Hematopoietic multipotent progenitor cell (in vitro differentiated cells): ENCODE measurements around the gene CCN5. TPM values are rescaled to one million over a fixed set of nuclear protein-coding genes. Genes with fewer than 3 reads are reported as not detected.
"Not testable (repeated sequence)": the region's sequence is repeated elsewhere in the genome, so short reads cannot be mapped to it uniquely, and the experiment has no call there.

Experiments used
- DNase-seq, 3 donors: peaks; one replicate each; pipeline ENCODE4 v3.0.0-alpha.2; 2011 to 2015; ENCODE audit warnings: low read depth in 2 of 3, low spot score in 2 of 3
- total RNA-seq: library from RNA; depleted of rRNA; stranded (reverse); fragments of >200 nt; gene quantifications from one replicate; pipeline ENCODE4 v1.2.3, GENCODE V29; 2012

The CCN5 gene
- total RNA-seq, 1 donor, result under 0.01 TPM

DNA sequence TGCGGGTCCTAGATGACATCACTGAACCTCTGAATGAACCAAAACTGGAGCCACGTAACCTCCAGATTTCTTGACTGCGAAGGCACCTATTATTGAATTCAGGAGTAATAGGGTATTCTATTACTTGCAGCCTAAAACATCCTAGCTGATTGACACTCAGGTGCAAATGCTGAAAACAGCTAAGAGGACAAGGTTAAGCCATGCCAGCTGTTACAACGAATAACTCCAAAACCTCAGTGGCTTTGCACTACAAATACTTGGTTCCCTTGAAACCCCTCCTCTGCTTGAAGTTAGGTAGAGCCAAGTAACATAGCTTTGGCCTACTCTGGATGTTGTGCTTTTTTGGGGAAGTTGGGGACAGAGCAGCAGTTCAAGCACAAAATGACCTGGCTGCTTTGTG, 21.0 kb upstream of the CCN5 start:
- DNase-seq, result no peak

DNA sequence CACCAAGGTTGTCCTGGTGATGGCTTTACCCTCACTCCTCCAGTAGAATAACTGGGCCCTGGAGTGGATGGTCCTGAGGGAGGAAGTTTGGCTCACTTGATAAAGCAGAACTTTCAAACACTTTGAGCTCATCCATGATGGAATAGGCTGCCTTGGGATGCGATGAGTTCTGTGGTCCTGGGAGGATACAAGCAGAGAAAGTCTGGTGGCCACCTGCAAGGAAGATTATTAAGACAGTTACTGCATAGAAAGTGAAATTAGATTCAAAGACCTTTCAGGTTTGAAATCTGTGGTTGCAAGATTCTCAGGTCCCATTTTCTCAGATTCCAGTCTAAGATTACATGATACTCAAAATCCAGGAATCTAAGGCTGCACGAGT, 19.9 kb upstream of the CCN5 start:
- no peak for DNase-seq

DNA sequence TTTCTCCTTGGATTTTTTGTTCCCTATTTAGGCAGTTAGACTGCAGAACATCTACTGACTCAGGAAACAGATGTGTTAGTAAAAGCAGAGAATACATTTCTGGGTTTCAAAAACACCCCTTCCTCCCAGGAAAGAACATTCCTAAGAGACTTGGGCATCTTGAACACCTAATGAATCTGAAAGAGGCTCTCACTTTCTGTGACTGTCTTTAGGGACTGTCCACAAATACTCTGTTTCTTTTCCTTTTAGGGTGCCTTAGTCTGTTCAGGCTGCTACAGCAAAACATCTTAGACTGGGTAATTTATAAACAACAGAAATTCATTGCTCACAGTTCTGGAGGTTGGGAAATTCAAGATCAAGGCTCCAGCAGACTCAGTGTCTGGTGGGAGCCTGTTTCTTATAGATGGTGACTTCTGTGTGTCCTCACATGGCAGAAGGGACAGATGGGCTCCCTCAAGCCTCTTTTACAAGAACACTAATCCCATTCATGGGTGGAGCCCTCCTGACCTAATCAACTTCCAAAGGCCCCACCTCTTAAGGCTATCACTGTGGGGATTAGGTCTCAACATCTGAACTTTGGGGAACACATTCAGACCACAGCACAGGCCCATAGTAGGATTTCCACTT, 19.4 kb upstream of the CCN5 start:
- DNase-seq, result no peak

DNA sequence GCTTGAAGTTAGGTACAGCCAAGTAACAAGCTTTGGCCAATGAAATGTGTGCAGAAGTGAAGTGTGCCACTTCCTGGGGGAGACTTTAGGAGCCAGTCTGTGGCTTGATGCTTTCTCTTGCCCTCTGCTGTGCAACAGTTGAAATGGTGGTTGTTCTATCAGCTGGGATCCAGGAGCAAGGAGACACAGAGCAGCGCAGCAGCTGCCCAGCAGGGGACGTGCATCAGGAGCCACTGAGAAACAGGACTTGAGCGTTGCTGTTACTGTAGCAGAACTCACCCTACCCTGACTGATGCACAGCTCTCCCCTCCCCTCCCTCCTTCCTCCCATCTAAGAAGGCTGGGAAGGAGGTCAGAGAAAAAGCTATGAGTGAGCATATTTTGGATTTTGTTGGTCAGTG, 18.9 kb upstream of the CCN5 start:
- no peak for DNase-seq

DNA sequence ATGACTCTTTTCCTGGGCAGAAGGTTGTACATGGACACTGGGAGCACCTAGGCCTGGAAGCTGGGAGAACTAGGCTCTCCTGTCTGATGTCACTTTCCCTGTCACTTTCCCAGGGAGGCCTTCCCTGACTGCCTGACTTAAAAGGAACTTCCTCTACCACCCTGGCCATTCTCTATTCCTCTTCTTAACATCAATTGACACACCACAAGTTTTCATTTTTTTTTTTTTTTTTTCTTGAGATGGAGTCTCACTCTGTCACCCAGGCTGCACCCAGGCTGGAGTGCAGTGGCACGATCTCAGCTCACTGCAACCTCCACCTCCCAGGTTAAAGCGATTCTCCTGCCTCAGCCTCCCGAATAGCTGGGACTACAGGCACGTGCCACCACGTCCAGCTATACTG, 18.1 kb upstream of the CCN5 start:
- DNase-seq, result not testable (repeated sequence)

DNA sequence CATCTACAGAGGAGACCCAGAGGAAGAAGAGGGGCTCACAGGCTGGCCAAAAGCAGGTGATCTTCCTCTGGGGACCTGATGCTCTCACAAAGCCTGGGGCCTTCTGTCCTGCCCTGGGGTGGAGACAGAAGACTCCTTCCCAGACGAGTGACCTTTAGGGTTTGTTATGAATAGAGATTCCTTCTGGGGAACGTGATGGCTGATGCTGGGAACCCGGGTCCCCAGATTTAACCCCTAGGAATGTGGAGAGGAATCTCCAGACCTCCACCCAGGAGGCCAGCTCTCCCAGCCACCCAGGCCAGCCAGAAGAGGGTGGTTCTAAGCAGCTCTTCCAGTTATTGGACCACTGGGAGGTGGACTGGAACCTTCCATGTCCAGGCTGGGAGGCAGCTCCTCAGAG, 16.8 kb upstream of the CCN5 start:
- DNase-seq, result no peak

DNA sequence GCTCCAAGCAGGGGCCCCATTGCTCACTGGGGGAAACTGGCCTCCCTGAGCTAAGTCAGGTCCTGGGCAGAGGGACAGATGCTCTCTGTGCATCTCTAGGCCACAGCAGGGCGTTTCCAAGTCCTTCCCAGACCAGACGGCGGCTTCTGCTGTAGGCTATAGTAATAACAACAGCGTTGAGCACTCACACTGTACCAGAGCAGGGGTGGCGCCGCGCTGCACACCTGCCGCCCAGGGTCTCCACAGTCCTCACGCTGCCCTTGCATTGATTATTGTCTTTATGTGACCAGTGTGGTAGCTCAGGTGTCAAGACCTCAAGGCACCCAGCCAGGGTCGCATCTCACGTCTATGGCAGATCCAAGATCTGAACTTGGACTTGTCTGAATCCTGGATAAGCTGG, 14.9 kb upstream of the CCN5 start:
- no peak for DNase-seq

DNA sequence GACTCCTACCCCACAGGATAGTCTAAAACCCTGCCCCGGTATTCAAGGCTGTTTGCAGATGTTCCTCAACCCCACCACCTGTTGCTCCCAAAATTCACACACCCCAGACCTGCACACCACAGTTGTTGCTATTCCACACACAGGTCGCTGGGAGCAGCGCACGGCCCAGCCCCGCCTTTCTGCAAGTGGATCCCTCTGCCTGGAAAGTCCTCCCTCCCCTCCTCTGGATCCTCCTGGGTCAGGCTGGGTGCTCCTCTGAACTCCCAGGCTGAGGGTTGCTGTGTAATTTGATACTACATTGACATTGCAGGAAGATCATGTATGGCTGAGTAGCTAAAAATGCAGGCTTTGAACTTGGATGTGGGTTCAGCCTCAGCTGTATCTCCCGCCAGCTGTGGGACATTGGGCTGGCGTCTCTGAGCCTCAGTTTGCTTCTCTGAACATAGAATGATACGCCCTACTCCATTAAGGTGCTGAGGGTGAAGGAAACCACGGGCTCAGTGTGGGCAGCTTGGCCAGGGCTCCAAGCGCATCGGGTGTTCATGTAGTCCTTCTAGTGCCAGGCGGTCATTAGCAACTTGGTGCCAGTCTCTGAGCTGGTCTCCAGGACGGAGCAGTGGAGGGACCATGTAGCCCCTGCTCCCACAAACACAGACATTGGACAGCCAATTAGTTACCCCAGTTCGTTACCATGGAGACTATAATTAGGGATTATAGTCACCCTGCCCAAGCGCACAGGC, 13.9 kb upstream of the CCN5 start:
- DNase-seq, result no peak

DNA sequence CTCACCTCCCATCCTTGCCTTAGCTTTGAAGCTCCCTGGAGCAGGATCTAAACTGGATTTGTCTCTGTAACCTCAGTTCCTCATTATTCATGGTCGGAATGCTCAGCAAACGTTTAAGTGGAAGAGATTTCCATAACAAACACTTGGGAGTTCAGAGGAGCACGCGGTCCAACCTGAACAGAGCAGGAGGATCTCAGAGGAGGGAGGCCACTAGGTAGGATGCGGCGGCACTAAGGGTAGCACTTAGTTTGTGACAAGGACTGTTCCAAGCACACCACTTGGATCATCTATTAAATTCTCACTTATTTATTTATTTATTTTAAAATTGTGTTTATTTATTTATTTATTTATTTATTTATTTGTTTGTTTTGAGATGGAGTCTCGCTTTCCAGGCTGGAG, 13.3 kb upstream of the CCN5 start:
- DNase-seq, result no peak

DNA sequence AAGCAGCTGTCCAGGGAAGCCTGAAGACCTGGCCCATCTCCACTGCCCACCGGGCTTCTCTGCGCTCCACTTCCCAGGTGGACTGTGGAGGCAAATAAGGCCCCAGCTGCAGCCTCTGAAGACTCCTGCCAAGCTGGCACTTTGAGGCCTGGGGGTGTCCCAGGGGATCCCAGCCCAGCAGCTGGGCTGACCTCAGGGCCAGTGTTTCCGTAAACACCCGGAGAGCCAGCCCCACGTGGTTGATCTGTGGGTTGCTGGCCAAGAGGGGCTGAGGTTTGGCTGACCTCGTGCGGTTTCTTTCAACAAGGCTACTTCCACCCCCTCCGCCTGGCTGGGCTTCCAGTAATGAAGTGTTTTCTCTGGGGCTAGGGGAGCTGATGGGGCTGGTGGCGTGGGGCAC, 12.4 kb upstream of the CCN5 start:
- DNase-seq, result peak in 1 of 3 donors; percentile 38

DNA sequence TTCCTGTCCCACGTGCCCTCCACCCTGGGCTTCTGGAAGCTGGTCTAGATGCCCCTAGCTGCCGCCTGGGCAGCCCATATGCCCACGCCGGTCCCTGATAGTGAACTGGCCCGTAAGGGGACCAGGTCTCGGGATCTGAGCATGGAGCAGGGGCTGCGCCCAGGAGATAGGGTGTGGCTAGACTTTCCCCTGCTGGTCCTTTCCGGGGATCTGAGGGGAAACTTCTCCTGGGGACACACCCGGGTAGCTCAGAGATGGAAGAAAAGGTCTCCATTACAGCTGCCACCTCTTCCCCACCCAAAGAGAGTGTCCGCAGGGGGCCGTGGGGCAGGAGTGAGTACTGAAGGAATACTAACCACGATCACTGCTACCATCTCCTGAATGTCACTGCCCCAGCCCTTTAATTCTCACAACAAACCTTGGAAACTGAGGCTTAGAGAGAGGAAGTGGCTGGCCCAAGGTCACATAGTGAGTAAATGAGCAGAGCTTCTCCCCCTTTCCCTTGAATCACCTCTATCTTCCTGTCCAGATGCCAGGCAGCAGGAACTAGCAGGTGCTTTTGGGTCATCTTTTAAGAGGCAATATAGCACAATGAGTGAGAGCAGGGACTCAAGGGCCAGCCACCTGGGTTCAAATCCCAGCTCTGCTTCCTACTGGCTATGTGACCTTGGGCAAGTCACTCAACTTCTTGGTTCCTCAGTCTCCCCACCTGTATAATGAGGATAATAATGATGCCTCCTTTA, 11.8 kb upstream of the CCN5 start:
- DNase-seq, result no peak

DNA sequence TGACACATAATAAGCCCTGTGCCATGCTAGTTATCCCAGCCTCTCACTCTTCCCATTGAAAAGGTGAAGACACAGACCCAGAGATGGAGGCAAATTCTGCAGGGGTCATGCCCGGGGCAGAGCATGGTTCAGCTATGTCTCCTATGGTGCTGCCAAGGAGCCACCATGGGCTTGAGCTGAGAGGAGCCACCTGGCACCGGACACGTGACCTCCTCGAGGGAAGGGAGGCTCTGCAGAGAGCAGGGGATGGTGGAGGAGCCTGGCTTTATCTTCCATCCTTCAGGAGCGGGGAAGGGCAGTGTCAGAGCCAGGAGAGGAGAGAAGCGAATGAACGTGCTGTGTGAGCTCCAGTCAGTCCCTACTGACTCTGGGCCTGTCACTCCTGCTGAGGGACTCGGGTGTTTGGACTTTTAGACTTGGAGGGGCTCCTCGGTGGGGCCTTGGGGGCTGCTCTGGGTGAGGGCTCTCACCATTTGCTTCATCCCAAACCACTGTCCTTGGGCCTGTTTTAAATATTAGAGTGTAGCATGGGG, 11.1 kb upstream of the CCN5 start:
- no peak for DNase-seq

DNA sequence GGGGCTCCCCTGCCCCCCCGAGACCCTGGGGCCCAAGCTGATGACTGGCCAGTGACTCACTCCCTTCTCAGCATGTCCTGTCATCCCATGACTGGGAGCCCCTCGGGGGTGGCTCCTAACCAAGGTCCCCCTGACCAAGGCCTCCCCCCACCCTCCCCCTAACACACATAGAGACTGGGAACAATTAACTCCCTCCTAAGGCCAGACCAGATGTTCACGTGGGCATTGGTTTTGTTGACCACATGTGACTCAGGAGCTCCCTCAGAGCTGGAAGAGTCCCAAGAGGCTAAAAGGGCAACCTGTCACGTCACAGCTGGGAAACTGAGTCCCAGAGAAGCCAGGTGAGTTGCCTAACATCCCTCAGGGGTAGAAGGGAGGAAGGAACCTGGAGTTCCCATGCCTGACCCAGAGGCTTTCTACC, 10.6 kb upstream of the CCN5 start:
- no peak for DNase-seq

DNA sequence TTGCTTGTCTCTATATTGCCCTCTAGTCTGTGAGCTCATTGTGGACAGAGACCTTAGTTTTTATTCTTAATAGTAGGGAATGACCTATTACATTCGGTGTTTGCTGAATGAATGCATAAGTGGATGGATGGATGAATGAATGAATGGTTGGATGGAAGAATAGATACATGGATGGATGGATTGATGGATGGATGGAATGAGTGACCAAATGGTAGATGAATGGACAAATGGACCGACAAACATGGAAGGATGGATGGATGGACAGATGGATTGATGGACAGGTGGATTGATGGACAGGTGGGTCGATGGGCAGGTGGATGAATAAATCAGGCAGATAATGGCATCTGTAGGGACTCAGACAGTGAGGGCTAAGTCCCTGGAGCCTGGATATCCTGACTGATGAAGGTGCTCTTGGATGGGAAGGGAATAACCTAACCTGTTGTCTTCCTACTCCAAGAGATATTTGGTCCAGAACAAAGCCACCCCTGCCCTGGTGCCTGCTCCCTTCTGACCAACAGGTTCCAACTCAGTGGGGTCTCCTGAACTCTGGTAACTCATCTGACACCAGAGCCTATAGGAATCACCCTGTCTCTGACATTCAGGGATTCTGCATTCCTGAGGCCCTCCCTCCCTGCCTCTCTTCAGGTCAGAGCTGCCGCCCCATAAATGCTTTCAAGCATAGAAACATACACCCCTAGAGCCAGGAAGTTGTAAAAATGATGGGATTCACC, 9.6 kb upstream of the CCN5 start:
- no peak for DNase-seq

DNA sequence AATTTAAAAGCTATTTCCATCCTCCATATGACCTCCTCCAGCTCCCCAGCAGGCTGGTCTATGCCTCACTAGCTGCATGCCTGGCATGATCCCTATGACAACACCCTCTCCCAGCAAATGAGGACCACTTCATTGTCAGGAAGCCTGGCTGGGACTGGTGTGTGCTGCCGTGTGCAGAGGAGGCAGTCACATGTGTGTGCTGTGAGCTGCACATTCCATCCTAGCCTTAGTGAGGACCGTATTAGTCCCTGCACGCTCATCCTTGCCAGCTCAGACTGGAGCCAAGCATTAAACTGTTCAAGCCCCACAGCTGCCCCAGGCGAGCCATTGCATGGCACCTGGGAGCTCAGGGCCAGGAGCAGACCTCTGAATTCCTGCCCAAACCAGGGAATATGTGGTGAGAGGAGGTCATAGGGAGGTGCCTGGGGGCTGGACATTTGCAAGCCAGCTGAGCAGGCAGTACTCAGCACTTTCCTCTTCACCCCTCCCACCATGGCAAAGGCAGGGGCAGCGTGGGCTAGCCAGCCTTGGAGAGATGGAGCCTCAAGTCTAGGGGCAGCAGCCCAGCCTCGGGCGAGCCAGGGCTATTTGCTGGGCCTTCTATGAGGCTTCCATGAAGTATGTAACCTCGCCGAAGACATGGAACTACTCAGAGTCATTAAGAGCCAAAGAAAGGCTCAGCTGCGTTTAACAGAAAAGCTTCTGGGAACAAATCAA, 8.7 kb upstream of the CCN5 start:
- no peak for DNase-seq

DNA sequence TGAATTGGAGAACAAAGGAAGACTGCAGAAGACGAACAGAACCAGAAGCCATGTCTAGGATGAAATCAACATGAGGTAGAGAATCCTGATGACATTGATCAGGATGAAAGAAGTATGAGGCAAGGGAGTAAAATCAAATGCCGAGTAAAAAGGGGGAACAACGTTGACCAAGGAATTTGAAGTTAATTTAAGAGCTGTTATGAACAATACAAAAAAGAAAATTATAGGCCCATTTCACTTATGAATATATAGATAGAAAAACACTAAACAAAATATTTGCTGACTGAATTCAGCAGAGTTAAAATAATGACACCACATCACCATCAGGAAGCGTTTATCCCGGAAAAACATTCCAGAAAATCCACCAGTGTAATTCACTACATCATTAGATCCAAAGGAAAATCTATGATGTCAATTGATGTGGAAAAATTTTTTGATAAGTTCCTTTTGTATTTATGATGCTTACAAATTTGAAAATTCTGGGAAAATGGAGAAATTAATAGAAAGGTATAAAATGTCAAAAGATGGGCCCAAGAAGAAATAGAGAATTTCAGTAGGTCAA, 8.1 kb upstream of the CCN5 start:
- no peak for DNase-seq

DNA sequence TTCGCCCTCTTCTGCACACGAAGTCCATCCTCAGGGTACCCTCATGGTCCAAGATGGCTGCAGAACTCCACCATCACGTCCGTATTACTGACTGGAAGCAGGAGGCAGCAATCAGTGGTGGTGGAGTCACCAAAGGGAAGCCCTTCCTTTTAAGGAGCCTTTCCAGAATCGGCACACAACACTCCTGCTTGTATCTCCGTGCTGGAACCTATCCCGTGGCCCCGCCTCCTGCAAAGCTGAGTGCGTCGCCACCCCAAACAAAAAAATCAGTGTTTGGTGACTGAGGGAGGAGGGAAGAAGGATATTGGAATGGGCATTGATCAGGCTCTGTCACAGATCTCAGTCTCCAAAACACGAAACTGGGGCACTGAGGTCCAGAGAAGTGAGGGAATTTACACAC, 5.8 kb upstream of the CCN5 start:
- no peak for DNase-seq

DNA sequence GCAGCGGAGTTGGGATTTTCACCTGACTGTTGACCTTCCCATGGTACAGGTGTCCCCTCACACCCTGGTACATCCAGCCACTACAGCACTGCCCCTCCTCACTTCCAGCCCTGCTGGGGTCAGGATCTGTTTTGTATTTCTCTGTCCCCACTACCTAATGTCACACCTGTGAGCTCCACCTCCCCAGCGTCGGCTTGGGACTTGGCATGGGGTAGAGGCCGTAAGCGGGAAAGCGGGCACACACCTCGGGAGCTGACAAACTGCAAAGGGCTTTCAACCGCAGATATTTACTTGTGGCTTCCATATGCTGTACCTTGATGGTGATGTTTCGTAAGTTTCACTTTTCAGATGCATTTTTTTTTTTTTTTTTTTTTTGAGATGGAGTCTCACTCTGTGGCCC, 5.4 kb upstream of the CCN5 start:
- no peak for DNase-seq

DNA sequence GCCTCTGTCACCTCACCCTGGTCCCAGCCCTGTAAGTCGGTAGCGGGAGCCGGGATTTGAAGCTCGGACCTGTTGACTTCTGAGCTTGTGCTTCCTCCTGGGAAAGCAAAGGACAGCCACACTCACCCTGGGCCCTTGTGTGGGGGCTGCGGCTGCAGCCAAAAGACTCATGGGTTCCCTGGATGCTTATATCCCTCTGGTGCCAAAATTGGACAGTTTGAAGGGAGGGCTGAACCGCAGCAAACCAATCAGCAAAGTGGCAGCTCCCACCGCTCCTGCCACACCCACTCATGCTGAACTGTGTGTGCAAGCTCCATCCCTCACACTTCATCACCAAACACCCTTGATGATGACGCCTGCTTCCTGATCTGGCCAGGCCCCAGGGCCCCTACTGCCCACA, 3.9 kb upstream of the CCN5 start:
- DNase-seq, result no peak

DNA sequence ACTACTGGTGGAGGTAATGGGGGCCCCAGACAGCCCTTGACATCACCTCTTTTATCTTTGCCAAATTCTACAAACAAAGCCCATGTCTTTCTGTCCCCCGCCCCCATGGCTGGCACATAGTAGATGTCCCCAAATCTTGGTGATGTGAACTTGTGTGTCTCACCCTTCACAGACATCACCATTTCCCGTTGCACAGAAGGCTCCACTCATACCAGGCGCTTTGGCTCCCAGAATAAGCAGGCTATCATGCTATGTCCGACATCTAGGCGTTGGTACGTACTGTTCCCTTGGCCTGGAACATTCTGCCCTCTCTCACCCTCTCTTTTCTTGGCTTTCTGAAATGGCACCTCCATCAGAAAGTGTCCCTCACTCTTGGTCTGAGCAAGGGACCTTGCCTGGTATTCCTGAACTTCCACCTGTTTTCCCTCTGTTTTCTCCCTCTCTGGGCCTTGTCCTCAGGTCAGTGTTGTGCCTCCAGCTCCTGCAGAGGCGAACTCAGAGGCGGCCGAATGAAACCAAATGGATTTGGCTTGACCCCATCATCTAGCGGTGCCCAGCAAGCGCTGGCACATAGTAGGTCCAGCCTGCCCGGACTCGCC, 968 bp upstream of the CCN5 start:
- DNase-seq, result no peak
